KBM-7 (cell line): ENCODE measurements around the gene SLC22A23.
A peak's percentile ranks its signal among the peaks of the same experiment; 100 is the strongest.

ENCODE experiments used
- DNase-seq: peaks from one replicate; pipeline ENCODE4 v3.0.0-alpha.2; 2015
- in situ Hi-C: fragments of 300-500 bp; cut with MboI; formaldehyde crosslinking; loops from 2 replicates; pipeline ENCODE4 v1.14.3; 2020; ENCODE audit warnings: low sequenced_read_pairs, low pct_unique_long_range_greater_than_20kb, mixed read lengths

The SLC22A23 gene

GRCh38 chr6:3426091-3426926 is 30.5 kb downstream of the SLC22A23 start:
- no peak for DNase-seq
- in situ Hi-C loops: no loop called here

GRCh38 chr6:3425574-3425973 is 31.3 kb downstream of the SLC22A23 start:
- in situ Hi-C loops: no loop called here

DNA sequence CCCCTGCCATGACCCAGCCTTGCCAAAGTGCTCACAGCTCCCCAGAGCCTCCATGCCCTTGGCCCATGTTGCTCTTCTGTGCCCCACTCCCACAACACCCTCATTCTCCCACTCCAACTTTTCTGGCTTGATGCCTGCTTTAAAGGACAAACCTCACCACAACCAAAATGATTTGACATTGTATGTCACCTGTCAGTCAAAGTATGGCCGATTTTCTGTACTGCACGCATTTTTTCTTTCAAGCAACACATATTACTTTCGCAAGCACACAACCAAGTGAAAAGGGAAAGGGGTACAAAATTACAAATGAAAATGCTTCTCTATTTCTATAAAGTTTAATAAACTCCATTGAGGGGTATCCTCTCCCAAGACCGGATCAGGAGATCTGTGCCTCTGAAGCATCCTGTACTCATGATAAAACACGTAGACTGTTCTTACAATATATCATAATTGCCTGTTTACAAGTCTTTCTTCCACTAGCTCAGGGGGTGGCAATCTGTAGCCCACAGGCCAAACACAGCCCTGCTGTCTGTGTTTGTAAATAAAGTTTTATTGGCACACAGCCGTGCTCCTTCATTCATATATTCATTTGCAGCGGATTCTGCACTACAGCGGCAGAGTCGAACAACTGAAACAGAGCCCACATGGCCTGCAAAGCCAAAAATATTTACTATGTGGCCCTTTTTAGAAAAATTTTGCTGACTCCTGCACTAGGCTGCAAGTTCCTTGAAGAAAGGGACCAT is 32.5 kb downstream of the SLC22A23 start:
- no peak for DNase-seq
- in situ Hi-C loops: no loop called here

More at GRCh38 chr6:3425574-3425973, 31.3 kb downstream of the SLC22A23 start:
- DNase-seq: no peak

- no peak for DNase-seq
- in situ Hi-C loops: no loop called here
Observed at GRCh38 chr6:3423439-3424184, 33.2 kb downstream of the SLC22A23 start.

DNA sequence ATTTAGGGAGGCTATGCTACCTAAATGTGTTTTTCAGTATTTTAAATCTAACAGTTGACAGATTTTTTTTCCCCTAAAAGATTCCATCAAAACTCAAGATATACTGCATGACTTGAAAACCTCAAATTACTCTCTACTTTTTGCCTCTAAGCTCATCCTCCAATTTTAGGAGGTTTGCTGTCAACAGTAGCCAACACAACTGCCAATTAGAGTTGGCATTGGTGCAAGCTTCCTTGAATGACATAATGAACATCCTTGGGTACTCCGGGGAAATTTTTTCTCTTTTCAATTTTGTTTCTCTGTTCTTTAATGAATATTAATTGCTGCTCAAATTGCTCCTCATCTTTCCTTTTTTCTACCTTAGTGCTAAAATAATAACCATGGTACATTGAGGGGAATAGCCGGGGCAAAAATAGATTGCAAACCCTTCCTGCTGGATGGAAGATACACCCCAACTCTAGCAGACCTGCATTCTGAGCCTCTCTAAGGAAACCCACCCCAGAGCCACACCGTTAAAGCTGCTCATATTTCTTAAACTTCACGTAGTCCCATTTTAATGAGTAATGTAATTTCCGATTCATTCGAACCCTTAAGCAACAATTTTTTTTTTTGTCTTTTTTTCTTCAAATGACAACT is 34.3 kb downstream of the SLC22A23 start:
- in situ Hi-C loops: no loop called here

GRCh38 chr6:3421791-3422434 is 34.9 kb downstream of the SLC22A23 start:
- in situ Hi-C loops: no loop called here
- no peak for DNase-seq

More for the DNA sequence above, 34.3 kb downstream of the SLC22A23 start:
- DNase-seq: no peak

GRCh38 chr6:3421143-3421542 is 35.7 kb downstream of the SLC22A23 start:
- no peak for DNase-seq
- in situ Hi-C loops: no loop called here

DNA sequence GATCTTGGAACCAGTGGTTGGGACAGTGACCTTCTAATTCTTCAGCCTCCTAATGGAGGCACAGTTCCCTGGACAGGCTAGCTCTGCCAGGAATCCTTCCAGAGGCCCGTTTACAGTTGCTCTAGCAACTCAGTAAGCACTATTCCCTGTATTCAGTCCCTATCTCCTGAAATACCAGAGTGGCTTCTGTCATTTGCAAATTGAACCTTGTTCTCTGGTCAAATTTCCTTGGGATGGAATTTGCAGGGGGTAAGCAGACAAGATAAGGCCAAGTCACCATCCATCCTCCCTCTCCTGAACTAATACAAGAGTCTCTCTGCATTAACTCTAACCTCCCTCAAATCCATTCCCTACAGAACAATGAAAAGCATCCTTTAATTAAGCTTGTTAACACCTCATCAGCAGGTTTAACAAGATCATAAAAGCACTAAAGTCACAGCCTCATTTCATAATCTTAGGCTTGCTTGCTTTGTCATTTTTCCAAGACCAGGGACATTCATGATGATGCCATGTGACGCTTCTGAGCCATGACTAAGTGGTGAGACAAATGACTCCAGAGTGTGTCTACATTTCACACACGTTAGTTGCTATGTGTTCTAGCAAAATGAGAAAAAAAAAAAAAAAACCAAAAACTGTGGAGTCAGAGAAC is 37.1 kb downstream of the SLC22A23 start:
- in situ Hi-C loops: no loop called here
- DNase-seq: no peak

DNA sequence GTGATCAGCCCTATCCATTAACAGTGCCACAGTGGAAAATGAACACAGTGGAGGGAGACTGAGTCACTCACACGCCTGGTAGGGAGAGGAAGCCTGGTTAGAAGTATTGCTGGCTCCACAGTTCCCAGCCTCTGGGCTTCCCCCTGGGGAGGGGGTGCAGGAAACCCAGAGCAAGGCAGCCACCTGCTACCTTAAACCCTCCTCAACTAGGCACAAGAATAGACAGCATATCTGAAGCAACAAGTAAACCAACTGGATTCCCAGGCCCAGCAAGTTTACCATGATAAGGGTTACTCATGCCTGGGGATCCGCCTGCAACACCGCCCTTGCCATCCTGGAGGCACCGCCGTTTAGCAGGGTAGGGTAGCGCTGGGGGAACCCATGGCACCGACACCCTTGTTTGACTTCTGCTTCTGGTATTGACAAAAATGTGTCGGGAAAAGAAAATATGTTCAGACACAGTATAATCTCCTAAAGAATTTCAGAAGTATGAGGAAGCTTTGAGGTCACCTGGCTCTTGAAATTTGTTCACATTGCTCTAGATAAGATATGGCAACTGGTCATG is 38.3 kb downstream of the SLC22A23 start:
- no peak for DNase-seq
- in situ Hi-C loops: no loop called here

DNA sequence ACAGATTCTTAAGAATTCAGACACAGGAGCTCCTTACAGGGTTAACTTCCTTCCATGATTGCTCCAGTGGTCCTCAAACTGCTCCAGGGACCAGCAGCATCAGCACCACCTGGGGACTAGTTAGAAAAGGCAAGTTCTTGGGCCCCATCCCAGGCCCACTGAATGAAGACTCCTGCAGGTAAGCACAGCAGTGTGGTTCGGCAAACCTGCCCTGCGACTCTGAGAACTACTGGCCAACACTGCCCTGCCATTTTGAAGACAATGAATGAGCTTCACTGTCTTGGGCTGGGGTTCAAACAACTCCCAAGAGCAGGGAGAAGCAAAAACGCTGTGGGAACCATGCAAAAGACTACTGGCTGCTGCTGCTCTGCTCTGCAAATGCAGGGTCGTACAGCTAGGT is 39.4 kb downstream of the SLC22A23 start:
- DNase-seq: no peak

GRCh38 chr6:3415490-3415889 is 41.4 kb downstream of the SLC22A23 start:
- no peak for DNase-seq
- in situ Hi-C loops: no loop called here

More for the DNA sequence above, 39.4 kb downstream of the SLC22A23 start:
- in situ Hi-C loops: no loop called here

- in situ Hi-C loops: no loop called here
- no peak for DNase-seq
Observed at GRCh38 chr6:3415082-3415453, 41.8 kb downstream of the SLC22A23 start.

- in situ Hi-C loops: no loop called here
- peak; percentile 16 for DNase-seq
Observed at GRCh38 chr6:3414327-3415081, 42.3 kb downstream of the SLC22A23 start.

DNA sequence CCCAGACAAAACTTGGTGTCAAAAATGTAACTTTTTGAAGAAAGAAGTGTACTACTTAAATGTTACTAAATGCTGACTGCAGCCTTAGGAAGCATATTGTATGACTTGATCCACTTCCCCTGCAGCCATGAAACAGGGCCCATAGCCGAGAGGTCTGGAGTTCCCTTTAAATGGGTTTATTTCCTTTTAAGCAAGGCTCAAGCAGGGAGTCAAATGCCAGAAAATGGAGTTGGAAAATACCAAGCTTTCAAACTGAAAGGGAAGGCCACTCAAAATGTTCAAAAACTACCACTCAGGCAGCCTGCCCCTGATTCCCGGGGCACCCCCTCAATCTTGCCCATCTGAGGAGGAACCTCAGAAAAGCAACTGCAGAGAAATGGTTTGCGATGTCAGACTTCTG is 43.3 kb downstream of the SLC22A23 start:
- DNase-seq: no peak
- in situ Hi-C loops: no loop called here

DNA sequence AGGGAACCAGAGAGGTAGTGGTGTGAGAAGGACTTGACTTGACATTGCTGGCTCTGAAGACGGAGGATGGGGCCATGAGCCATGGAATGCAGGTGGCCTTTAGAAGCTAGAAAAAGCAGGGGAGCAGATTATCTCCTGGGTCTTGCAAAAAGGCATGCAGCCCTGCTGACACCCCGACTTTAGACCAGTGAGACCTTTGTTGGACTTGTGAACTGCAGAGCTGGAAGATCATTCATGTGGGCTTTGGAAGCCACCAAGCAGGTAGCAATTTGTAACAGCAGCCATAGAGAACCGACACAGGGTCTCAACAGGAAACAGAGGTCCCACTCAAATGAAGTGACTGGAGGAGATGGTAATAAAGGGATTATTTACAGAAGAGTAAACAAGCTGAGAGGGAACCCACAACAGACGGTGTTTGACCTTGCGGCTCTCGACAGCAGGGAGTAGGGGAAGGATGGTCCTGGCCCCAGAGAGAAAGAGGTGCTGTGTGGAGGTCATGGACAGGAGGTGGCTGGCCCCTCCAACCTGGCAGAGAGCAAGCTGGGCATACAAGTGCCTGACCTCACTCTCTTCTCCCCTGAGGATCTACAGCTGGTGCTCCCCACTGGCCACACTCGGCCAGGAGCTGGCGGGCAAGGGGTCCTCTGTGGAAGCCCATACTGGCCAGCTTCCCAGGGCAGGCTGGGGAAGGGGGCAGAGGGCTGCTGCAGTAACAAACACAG is 43.9 kb downstream of the SLC22A23 start:
- DNase-seq: no peak
- in situ Hi-C loops: no loop called here

DNA sequence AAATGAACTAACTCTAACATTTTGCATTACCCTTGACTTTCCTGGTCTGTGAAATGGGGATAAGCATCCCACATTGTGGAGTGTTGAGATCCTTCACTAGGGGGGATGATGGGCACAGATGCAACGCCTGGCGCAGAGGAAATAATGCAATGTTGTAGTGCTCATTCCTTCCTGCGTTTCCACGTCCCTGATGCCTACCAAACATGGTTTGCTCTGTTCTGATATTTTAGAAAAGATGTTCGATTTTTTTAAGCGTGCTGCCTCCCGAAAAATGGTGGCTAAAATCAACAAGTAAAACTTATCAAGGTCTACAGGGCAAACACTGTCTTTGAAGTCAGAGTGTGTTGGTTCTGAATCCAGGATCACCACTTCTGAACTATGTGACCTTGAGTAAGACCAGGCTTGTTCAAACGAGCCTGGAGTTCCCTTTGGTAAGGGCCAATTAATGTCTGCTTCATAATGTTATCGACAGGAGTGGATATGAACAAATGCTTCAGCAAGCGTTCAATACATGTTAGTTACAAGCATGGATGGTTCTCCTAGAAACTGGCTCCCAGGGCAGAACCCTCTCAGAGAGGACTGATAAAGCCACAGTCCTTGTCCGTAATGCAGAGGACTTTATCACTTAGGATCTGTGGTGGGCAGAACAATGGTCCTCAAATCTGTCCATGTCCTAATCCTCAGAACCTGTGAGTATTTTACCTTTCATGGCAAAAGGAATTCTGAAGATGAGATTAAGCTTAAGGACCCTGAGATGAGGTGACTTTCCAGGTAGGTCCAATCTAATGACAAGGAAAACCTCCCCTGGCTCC is 44.7 kb downstream of the SLC22A23 start:
- in situ Hi-C loops: no loop called here
- no peak for DNase-seq
